Measurements from ENCODE around the gene ZNF423. TPM values are rescaled to one million over a fixed set of nuclear protein-coding genes. Genes with fewer than 3 reads are reported as not detected.

The ZNF423 gene
- total RNA-seq, 1 donor from 2014 or later = 10.6 TPM

- H2AFZ ChIP-seq (ENCODE audit: low read depth, low read length) = peak overlapping the region; percentile 71
- peaks cover 9% of the 10 kb centered on the region for H4K20me1 ChIP-seq (ENCODE audit: insufficient read depth, low read length)
- no peak overlapping the region for H3K27ac ChIP-seq (ENCODE audit: low read depth, low read length)
- no peak overlapping the region for H3K4me3 ChIP-seq (ENCODE audit: insufficient read depth, low read depth, low read length)
- H3K27ac Mint-ChIP-seq (ENCODE audit: unreplicated experiment) = no peak overlapping the region
- no peaks in the 10 kb centered on the region for H3K79me2 ChIP-seq (ENCODE audit: insufficient read depth, low read length)
- no peak overlapping the region for H3K9ac ChIP-seq (ENCODE audit: low read length)
- peak overlapping the region; percentile 30 for H3K4me3 Mint-ChIP-seq (ENCODE audit: unreplicated experiment)
- peaks cover 16% of the 10 kb centered on the region for H3K4me1 ChIP-seq (ENCODE audit: insufficient read depth, low read length)
- peaks cover 5% of the 10 kb centered on the region for H3K36me3 Mint-ChIP-seq (ENCODE audit: low read depth, unreplicated experiment)
- peak overlapping the region; percentile 77 for H3K4me2 ChIP-seq (ENCODE audit: low read length)
- no peak for TF ChIP-seq CTCF (IDR thresholded peaks at IDR 0.05; ENCODE audit: insufficient read depth, low read depth, low read length)
- TF ChIP-seq EZH2 (IDR thresholded peaks at IDR 0.05; ENCODE audit: insufficient read depth, low read length) = no peak
- DNase-seq (ENCODE audit: low read depth) (no peak), FAIRE-seq (no peak)
- no peaks in the 10 kb centered on the region for H3K9me3 ChIP-seq (ENCODE audit: insufficient read depth, low read depth, low read length)
- no peaks in the 10 kb centered on the region for H3K9me3 Mint-ChIP-seq (ENCODE audit: unreplicated experiment)
- H3K4me1 Mint-ChIP-seq (ENCODE audit: low read depth, unreplicated experiment) = peaks cover 18% of the 10 kb centered on the region
- no peaks in the 10 kb centered on the region for H3K36me3 ChIP-seq (ENCODE audit: insufficient read depth, low read length)
- H3K27me3 Mint-ChIP-seq (ENCODE audit: low read depth, unreplicated experiment) = peaks cover 6% of the 10 kb centered on the region
- no peaks in the 10 kb centered on the region for H3K27me3 ChIP-seq (ENCODE audit: insufficient read depth, low read length)
Observed at GRCh38 chr16:49837688-49838410, 18.1 kb downstream of the ZNF423 start.

GRCh38 chr16:49836668-49837067 is 19.2 kb downstream of the ZNF423 start:
- DNase-seq (ENCODE audit: low read depth) = no peak
- Mint-ChIP-seq H3K4me1 (ENCODE audit: low read depth, unreplicated experiment) (peaks cover 22% of the 10 kb centered on the region), H3K9me3 (ENCODE audit: unreplicated experiment) (no peaks in the 10 kb centered on the region), H3K36me3 (ENCODE audit: low read depth, unreplicated experiment) (peaks cover 5% of the 10 kb centered on the region), H3K4me3 (ENCODE audit: unreplicated experiment) (no peak overlapping the region), H3K27ac (ENCODE audit: unreplicated experiment) (no peak overlapping the region), H3K27me3 (ENCODE audit: low read depth, unreplicated experiment) (peaks cover 4% of the 10 kb centered on the region)
- Histone ChIP-seq H3K79me2 (ENCODE audit: insufficient read depth, low read length) (no peaks in the 10 kb centered on the region), H4K20me1 (ENCODE audit: insufficient read depth, low read length) (peaks cover 14% of the 10 kb centered on the region), H3K9ac (ENCODE audit: low read length) (no peak overlapping the region), H3K4me1 (ENCODE audit: insufficient read depth, low read length) (peaks cover 16% of the 10 kb centered on the region), H3K4me3 (ENCODE audit: insufficient read depth, low read depth, low read length) (no peak overlapping the region), H3K4me2 (ENCODE audit: low read length) (no peak overlapping the region), H3K9me3 (ENCODE audit: insufficient read depth, low read depth, low read length) (no peaks in the 10 kb centered on the region), H3K27me3 (ENCODE audit: insufficient read depth, low read length) (no peaks in the 10 kb centered on the region), H3K27ac (ENCODE audit: low read depth, low read length) (no peak overlapping the region), H3K36me3 (ENCODE audit: insufficient read depth, low read length) (no peaks in the 10 kb centered on the region), H2AFZ (ENCODE audit: low read depth, low read length) (no peak overlapping the region)
- TF ChIP-seq CTCF (IDR thresholded peaks at IDR 0.05; ENCODE audit: insufficient read depth, low read depth, low read length) (no peak), EZH2 (IDR thresholded peaks at IDR 0.05; ENCODE audit: insufficient read depth, low read length) (no peak)
- FAIRE-seq = no peak

GRCh38 chr16:49836218-49836617 is 19.7 kb downstream of the ZNF423 start:
- peaks cover 14% of the 10 kb centered on the region for H4K20me1 ChIP-seq (ENCODE audit: insufficient read depth, low read length)
- peaks cover 16% of the 10 kb centered on the region for H3K4me1 ChIP-seq (ENCODE audit: insufficient read depth, low read length)
- no peaks in the 10 kb centered on the region for H3K9me3 ChIP-seq (ENCODE audit: insufficient read depth, low read depth, low read length)
- TF ChIP-seq CTCF (IDR thresholded peaks at IDR 0.05; ENCODE audit: insufficient read depth, low read depth, low read length) = no peak
- no peak for TF ChIP-seq EZH2 (IDR thresholded peaks at IDR 0.05; ENCODE audit: insufficient read depth, low read length)
- H3K27me3 ChIP-seq (ENCODE audit: insufficient read depth, low read length) = no peaks in the 10 kb centered on the region
- no peak overlapping the region for H3K9ac ChIP-seq (ENCODE audit: low read length)
- no peak overlapping the region for H2AFZ ChIP-seq (ENCODE audit: low read depth, low read length)
- H3K27ac Mint-ChIP-seq (ENCODE audit: unreplicated experiment) = no peak overlapping the region
- peaks cover 22% of the 10 kb centered on the region for H3K4me1 Mint-ChIP-seq (ENCODE audit: low read depth, unreplicated experiment)
- DNase-seq (ENCODE audit: low read depth) (no peak), FAIRE-seq (no peak)
- H3K4me3 Mint-ChIP-seq (ENCODE audit: unreplicated experiment) = no peak overlapping the region
- no peaks in the 10 kb centered on the region for H3K36me3 ChIP-seq (ENCODE audit: insufficient read depth, low read length)
- H3K4me3 ChIP-seq (ENCODE audit: insufficient read depth, low read depth, low read length) = no peak overlapping the region
- no peaks in the 10 kb centered on the region for H3K27me3 Mint-ChIP-seq (ENCODE audit: low read depth, unreplicated experiment)
- H3K36me3 Mint-ChIP-seq (ENCODE audit: low read depth, unreplicated experiment) = peaks cover 5% of the 10 kb centered on the region
- no peaks in the 10 kb centered on the region for H3K79me2 ChIP-seq (ENCODE audit: insufficient read depth, low read length)
- H3K27ac ChIP-seq (ENCODE audit: low read depth, low read length) = no peak overlapping the region
- no peak overlapping the region for H3K4me2 ChIP-seq (ENCODE audit: low read length)
- H3K9me3 Mint-ChIP-seq (ENCODE audit: unreplicated experiment) = no peaks in the 10 kb centered on the region

All from astrocyte (in vitro differentiated cells and primary cell).